ENCODE results near the gene RSBN1. TPM values are rescaled to one million over a fixed set of nuclear protein-coding genes. Genes with fewer than 3 reads are reported as not detected.

The RSBN1 gene
- total RNA-seq, 3 donors from 2014 or later: 24.1 to 36.5 (median 28.3) TPM

GRCh38 chr1:113792986-113793385 is 19.3 kb downstream of the RSBN1 start:
- intact Hi-C loops (cut with DNase I, micrococcal nuclease): no loop called here
- H3K36me3 ChIP-seq (ENCODE audit: low read depth): no peaks in the 10 kb centered on the region
- DNase-seq: no peak
- ATAC-seq: no peak
- no peaks in the 10 kb centered on the region for H3K9me3 ChIP-seq
- no peak overlapping the region for H3K4me3 ChIP-seq
- TF ChIP-seq CTCF (IDR thresholded peaks at IDR 0.05): no peak
- H3K4me1 ChIP-seq (ENCODE audit: low read depth): no peaks in the 10 kb centered on the region

- DNase-seq: no peak
- H3K36me3 ChIP-seq (ENCODE audit: low read depth): no peaks in the 10 kb centered on the region
- peak; percentile 50 for ATAC-seq
- no peaks in the 10 kb centered on the region for H3K9me3 ChIP-seq
- TF ChIP-seq CTCF (IDR thresholded peaks at IDR 0.05): no peak
- no peak overlapping the region for H3K4me3 ChIP-seq
- intact Hi-C loops (cut with DNase I, micrococcal nuclease): no loop called here
- H3K4me1 ChIP-seq (ENCODE audit: low read depth): no peaks in the 10 kb centered on the region
Measured at GRCh38 chr1:113792471-113792870, 19.8 kb downstream of the RSBN1 start.

GRCh38 chr1:113788802-113789201 is 23.5 kb downstream of the RSBN1 start:
- intact Hi-C loops (cut with DNase I, micrococcal nuclease): no loop called here
- no peak for TF ChIP-seq CTCF (IDR thresholded peaks at IDR 0.05)
- ATAC-seq: no peak
- no peaks in the 10 kb centered on the region for H3K36me3 ChIP-seq (ENCODE audit: low read depth)
- H3K9me3 ChIP-seq: no peaks in the 10 kb centered on the region
- H3K4me1 ChIP-seq (ENCODE audit: low read depth): peaks cover 10% of the 10 kb centered on the region
- DNase-seq: no peak
- H3K4me3 ChIP-seq: no peak overlapping the region

- Histone ChIP-seq H3K4me3 (no peak overlapping the region), H3K36me3 (ENCODE audit: low read depth) (no peaks in the 10 kb centered on the region), H3K9me3 (no peaks in the 10 kb centered on the region), H3K4me1 (ENCODE audit: low read depth) (peaks cover 22% of the 10 kb centered on the region)
- DNase-seq (no peak), ATAC-seq (no peak)
- intact Hi-C loops (cut with DNase I, micrococcal nuclease): no loop called here
- no peak for TF ChIP-seq CTCF (IDR thresholded peaks at IDR 0.05)
Measured at GRCh38 chr1:113787663-113788062, 24.6 kb downstream of the RSBN1 start.

- TF ChIP-seq CTCF (IDR thresholded peaks at IDR 0.05): no peak
- ATAC-seq (peak; percentile 19), DNase-seq (no peak)
- H3K4me1 ChIP-seq (ENCODE audit: low read depth): peaks cover 27% of the 10 kb centered on the region
- intact Hi-C loops (cut with DNase I, micrococcal nuclease): no loop called here
- H3K9me3 ChIP-seq: no peaks in the 10 kb centered on the region
- no peak overlapping the region for H3K4me3 ChIP-seq
- H3K36me3 ChIP-seq (ENCODE audit: low read depth): no peaks in the 10 kb centered on the region
Measured at GRCh38 chr1:113786069-113786468, 26.2 kb downstream of the RSBN1 start.

- H3K4me3 ChIP-seq: no peak overlapping the region
- no peak for TF ChIP-seq CTCF (IDR thresholded peaks at IDR 0.05)
- no peak for DNase-seq
- ATAC-seq: peak; percentile 68
- intact Hi-C loops (cut with DNase I, micrococcal nuclease): no loop called here
- no peaks in the 10 kb centered on the region for H3K9me3 ChIP-seq
- H3K36me3 ChIP-seq (ENCODE audit: low read depth): no peaks in the 10 kb centered on the region
- peaks cover 43% of the 10 kb centered on the region for H3K4me1 ChIP-seq (ENCODE audit: low read depth)
Measured at GRCh38 chr1:113784104-113784779, 28.0 kb downstream of the RSBN1 start.
